Brain microvascular endothelial cell (primary cell): ENCODE data around the gene CTBP1.

ENCODE experiments used
- DNase-seq: peaks from one replicate; pipeline ENCODE4 v3.0.0-alpha.2; 2020
- H3K27ac ChIP-seq: fragments of 250-450 bp; sonication (Bioruptor Pico); 2 replicates; pipeline ENCODE4 v1.5.1; 2020; ENCODE audit warnings: mild to moderate bottlenecking, moderate library complexity
- H3K27me3 ChIP-seq: fragments of 250-450 bp; sonication (Bioruptor Pico); replicated peaks from 2 replicates; pipeline ENCODE4 v1.5.1; 2020; ENCODE audit warnings: mild to moderate bottlenecking
- H3K36me3 ChIP-seq: fragments of 250-450 bp; sonication (Bioruptor Pico); replicated peaks from 2 replicates; pipeline ENCODE4 v1.5.1; 2020; ENCODE audit warnings: mild to moderate bottlenecking
- H3K4me3 ChIP-seq: 2 replicates; pipeline ENCODE4 v1.5.1; 2011; ENCODE audit warnings: low read depth, mild to moderate bottlenecking, control low read depth, low read length, moderate library complexity
- CTCF ChIP-seq: IDR thresholded peaks from 2 replicates; pipeline ENCODE4 v1.5.1; 2011; ENCODE audit warnings: low read depth, mild to moderate bottlenecking, moderate library complexity, low read length, control low read depth, inconsistent platforms; ENCODE audit errors: missing control alignments
- in situ Hi-C: cut with HindIII; loops from 2 replicates; pipeline ENCODE4 v1.10.0; 2017; ENCODE audit warnings: low sequenced_read_pairs, low pct_ligation_motif_present

CTBP1 gene

GRCh38 chr4:1285790-1286553, 37.0 kb upstream of the CTBP1 start:
- DNase-seq: no peak
- in situ Hi-C loops: no loop called here
- peak; percentile 19 for TF ChIP-seq CTCF

GRCh38 chr4:1285151-1285789, 36.3 kb upstream of the CTBP1 start:
- Histone ChIP-seq H3K27me3 (no peaks in the 10 kb centered on the region), H3K27ac (no peak overlapping the region), H3K4me3 (no peak overlapping the region), H3K36me3 (no peaks in the 10 kb centered on the region)
- in situ Hi-C loops: no loop called here
- DNase-seq: no peak
- no peak for TF ChIP-seq CTCF

More at GRCh38 chr4:1285790-1286553, 37.0 kb upstream of the CTBP1 start:
- H3K27me3 ChIP-seq: no peaks in the 10 kb centered on the region
- no peak overlapping the region for H3K4me3 ChIP-seq
- H3K27ac ChIP-seq: no peak overlapping the region
- H3K36me3 ChIP-seq: no peaks in the 10 kb centered on the region

- DNase-seq: no peak
- H3K36me3 ChIP-seq: no peaks in the 10 kb centered on the region
- TF ChIP-seq CTCF: no peak
- no peak overlapping the region for H3K4me3 ChIP-seq
- H3K27me3 ChIP-seq: no peaks in the 10 kb centered on the region
- in situ Hi-C loops: no loop called here
- no peak overlapping the region for H3K27ac ChIP-seq
Observed at GRCh38 chr4:1283711-1284110, 34.8 kb upstream of the CTBP1 start.

DNA sequence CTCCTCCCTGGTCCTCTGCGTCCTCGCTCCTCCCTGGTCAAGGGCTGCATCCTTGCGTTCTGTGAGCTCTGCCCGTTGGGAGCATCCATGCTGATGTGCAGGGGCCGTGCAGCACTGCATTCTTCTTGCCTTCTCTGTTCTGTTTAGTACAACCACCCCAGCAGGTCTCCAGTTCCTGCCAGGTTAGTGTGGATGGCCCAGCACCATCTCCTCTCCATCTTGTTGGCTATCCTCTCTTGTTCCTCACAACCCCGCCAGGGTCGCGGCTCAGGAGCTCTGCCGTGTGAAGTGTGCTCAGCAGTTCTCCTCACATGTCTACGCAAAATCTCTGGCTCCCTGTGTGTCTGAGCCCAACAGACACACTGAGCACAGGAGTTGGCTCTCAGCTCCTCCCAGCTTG, 30.3 kb upstream of the CTBP1 start:
- TF ChIP-seq CTCF: no peak
- Histone ChIP-seq H3K27ac (no peak overlapping the region), H3K27me3 (no peaks in the 10 kb centered on the region), H3K4me3 (no peak overlapping the region), H3K36me3 (no peaks in the 10 kb centered on the region)
- in situ Hi-C loops: no loop called here
- DNase-seq: no peak

DNA sequence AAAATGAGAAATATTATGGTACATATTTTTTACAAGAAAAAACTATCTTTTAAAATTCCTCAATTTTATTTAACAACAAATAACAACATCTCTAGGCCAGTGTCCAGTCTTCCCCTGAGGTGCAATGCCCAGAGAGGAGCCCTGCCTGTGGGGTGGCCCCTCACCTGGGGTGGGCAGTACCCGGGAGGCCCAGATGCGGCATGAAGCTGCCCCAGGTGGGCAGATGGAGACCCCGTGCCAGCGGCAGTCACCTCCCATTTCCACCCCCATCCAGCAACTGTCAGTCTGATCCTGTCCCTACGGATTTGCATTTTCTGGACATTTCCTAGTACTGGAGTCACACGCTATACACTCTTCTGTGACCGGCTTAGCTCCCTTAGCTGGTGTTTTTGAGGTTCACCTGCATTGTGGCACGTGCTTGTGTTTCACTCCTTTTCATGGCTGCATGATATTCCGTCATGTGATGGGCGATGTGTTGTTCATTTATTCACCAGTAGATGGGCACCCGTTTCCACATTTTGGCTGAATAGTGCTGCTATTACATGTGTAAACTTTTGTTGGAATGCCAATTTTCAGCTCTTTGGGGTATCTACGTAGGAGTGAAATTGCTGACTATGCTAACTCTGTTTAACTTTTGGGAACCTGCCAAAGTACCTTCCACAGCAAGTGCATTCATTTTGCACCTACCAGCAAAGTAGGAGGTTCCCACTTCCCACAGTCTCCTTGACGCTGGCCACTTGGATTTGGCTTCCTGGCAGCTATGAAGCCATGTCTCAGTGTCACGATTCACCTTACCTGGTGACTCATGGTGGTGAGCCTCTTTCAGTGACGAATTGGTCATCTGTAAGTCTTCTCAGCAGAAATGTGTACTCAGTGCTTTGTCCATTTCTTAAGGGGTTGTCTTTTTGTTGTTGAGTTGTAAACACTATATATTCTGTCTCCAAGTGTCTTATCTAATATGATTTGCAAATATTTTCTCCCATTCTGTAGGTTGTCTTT, 29.0 kb upstream of the CTBP1 start:
- H3K27me3 ChIP-seq: no peaks in the 10 kb centered on the region
- no peaks in the 10 kb centered on the region for H3K36me3 ChIP-seq
- no peak for DNase-seq
- TF ChIP-seq CTCF: no peak
- H3K27ac ChIP-seq: no peak overlapping the region
- in situ Hi-C loops: no loop called here
- H3K4me3 ChIP-seq: no peak overlapping the region
